ENCODE results near the gene NBAS. TPM values are rescaled to one million over a fixed set of nuclear protein-coding genes. Genes with fewer than 3 reads are reported as not detected.
"Not testable (repeated sequence)": the region's sequence is repeated elsewhere in the genome, so short reads cannot be mapped to it uniquely, and the experiment has no call there.

The NBAS gene
- total and polyA plus RNA-seq, 5 experiments from 2014 or later, result 19.0 to 35.0 (median 20.6) TPM

DNA sequence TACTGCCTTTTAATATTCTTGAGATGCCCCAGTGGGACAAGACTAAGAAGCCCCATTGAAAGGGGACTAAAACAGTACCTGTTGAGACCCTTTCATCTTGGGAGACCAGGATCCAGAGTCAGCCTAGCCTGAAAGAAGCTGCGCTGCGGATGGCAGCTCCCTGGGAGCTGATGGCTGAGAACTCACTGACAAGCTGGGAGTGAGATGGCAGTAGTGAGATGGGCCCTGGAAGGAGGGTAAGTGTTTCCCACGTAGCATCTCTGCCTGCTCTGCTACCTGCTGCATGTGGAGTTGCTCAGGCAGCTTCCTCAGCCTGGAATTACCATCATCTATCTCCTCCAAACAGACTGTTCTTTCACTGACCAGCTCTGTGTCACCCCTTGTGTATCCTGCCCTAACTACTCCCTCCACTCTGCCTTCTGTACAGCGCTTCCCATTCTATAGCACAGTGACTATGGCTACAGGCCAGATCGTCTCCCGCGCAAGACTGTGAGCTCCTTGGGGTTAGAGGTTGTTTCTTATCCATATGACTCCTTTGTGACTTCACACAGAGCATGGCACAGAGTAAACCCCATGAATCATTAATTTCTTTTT, 330.4 kb downstream of the NBAS start:
- peaks cover 0 to 4% (median 0%) of the 10 kb centered on the region in 4 donors for H3K4me1 Mint-ChIP-seq
- ATAC-seq (no peak), DNase-seq (no peak)
- H3K9me3 Mint-ChIP-seq, result peaks cover 0 to 3% (median 0%) of the 10 kb centered on the region in 9 donors
- H3K27me3 Mint-ChIP-seq, result no peaks in the 10 kb centered on the region
- POLR2A ChIA-PET, result no interaction called here
- no peak overlapping the region for H3K4me3 Mint-ChIP-seq
- peaks cover 14 to 90% (median 63%) of the 10 kb centered on the region in 3 donors for H3K36me3 Mint-ChIP-seq
- H3K27ac Mint-ChIP-seq, result peak overlapping the region in 3 of 10 donors; percentile 23 to 53 (median 45)

DNA sequence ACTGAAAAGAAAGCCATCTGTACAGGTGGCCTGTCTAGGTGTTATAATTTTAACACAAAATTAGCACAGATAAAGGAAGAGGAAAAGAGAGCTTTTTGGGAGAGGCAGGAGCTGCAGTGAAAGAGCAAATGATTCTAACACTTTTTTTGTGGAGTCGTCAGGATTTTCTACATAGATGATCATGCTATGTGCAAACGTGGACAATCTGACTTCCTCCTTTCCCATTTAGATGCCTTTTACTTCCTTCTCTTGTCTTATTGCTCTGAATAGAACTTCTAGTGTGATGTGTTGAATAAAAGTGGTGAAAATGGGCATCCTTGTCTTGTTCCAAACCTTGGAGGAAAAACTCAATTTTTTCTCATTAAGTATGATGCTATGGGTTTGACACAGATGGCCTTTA, 334.5 kb downstream of the NBAS start:
- POLR2A ChIA-PET, result no interaction called here
- DNase-seq (no peak), ATAC-seq (no peak)
- H3K36me3 Mint-ChIP-seq, result peaks cover 4 to 82% (median 72%) of the 10 kb centered on the region in 3 donors
- H3K4me1 Mint-ChIP-seq, result peaks cover 0 to 4% (median 0%) of the 10 kb centered on the region in 4 donors
- H3K9me3 Mint-ChIP-seq, result peaks cover 0 to 3% (median 0%) of the 10 kb centered on the region in 9 donors
- no peak overlapping the region for H3K4me3 Mint-ChIP-seq
- H3K27me3 Mint-ChIP-seq, result no peaks in the 10 kb centered on the region
- no peak overlapping the region for H3K27ac Mint-ChIP-seq

DNA sequence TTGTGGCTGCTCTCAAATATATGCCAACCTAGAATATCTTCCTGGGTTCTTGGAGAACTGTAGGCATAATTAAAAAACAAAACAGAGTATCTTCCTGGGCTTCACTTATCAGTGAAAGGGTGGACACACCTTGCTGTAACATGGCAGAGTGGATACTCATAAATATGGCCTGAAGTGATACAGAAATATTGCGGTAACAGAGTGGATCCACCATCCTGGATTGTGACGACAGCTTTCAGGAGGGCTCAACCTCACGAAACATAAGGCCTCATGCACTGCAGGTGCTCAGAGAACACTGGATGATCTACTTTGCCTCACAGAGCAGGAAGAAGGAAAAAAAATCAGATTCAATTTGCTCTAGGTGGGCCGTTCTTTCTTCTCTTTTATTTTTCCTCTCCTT, 336.0 kb downstream of the NBAS start:
- H3K9me3 Mint-ChIP-seq, result peaks cover 0 to 3% (median 0%) of the 10 kb centered on the region in 9 donors
- peaks cover 9 to 72% (median 70%) of the 10 kb centered on the region in 3 donors for H3K36me3 Mint-ChIP-seq
- no peaks in the 10 kb centered on the region for H3K27me3 Mint-ChIP-seq
- H3K27ac Mint-ChIP-seq, result no peak overlapping the region
- no peak for ATAC-seq
- DNase-seq, result no peak
- no peak overlapping the region for H3K4me3 Mint-ChIP-seq
- POLR2A ChIA-PET, result no interaction called here
- H3K4me1 Mint-ChIP-seq, result peaks cover 0 to 2% (median 0%) of the 10 kb centered on the region in 4 donors

DNA sequence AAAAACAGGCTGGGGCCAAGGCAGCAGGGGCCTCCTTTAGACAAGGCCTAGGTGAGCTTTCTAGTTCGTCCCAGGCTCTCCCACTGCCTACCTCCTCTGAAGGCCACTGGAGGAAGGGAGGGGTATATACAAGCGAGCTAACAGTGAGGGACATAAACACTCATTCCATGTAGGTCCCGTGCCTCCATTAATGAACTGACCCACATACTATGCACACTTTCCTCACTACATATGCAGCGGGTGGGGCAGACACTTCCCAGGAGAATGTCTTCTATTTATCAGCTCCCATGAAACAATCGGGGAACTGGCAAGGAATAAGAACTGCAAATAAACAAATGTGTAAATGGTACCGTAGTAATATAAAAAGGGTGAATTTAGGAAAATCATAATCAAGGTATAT, 336.5 kb downstream of the NBAS start:
- H3K4me3 Mint-ChIP-seq, result no peak overlapping the region
- DNase-seq (no peak), ATAC-seq (no peak)
- H3K9me3 Mint-ChIP-seq, result peaks cover 0 to 3% (median 0%) of the 10 kb centered on the region in 9 donors
- POLR2A ChIA-PET, result no interaction called here
- peaks cover 0 to 2% (median 0%) of the 10 kb centered on the region in 4 donors for H3K4me1 Mint-ChIP-seq
- H3K27me3 Mint-ChIP-seq, result no peaks in the 10 kb centered on the region
- H3K27ac Mint-ChIP-seq, result no peak overlapping the region
- peaks cover 9 to 67% (median 65%) of the 10 kb centered on the region in 3 donors for H3K36me3 Mint-ChIP-seq

DNA sequence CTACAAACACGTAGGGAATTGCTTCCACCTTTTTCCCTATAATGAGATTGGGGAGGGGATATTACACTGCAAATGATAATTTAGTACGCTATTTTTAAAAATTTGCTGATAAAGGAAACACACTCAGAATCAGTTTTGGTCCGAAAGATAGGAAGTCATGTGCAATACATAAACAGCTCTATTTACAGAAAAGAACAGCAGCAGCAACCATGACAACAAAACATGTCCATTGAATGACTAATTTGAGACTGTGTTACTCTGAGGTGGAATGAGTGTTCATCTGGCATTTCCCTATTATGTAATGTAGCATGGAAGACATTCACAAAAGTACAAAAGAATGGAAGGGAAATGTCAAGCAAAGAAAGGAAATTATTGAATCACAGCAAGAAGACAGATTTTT, 337.2 kb downstream of the NBAS start:
- DNase-seq (no peak), ATAC-seq (no peak)
- Mint-ChIP-seq H3K9me3 (peaks cover 0 to 3% (median 0%) of the 10 kb centered on the region in 9 donors), H3K27me3 (no peaks in the 10 kb centered on the region), H3K27ac (no peak overlapping the region), H3K36me3 (peaks cover 9 to 63% (median 61%) of the 10 kb centered on the region in 3 donors), H3K4me3 (no peak overlapping the region), H3K4me1 (peaks cover 0 to 2% (median 0%) of the 10 kb centered on the region in 4 donors)
- POLR2A ChIA-PET, result no interaction called here

DNA sequence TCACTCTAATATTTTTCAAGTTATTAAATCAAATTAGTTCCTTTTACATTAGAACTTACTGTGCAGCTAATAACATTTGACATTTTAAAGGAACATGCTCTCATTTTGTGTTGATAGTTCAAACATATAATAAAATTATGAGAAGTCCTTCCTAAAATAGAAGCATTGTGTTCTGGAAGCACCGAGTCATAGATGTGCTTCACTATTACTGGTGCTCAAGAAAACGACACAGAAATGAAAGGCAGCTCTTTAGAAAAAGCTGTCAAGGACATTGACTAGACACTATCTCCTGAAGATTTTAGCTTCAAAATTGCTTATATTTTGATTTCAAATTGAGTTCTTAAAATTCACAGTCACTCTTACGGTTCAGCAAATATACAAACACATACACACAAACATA, 338.3 kb downstream of the NBAS start:
- DNase-seq (no peak), ATAC-seq (no peak)
- Mint-ChIP-seq H3K27me3 (no peaks in the 10 kb centered on the region), H3K4me1 (no peaks in the 10 kb centered on the region), H3K4me3 (no peak overlapping the region), H3K36me3 (peaks cover 5 to 63% (median 59%) of the 10 kb centered on the region in 3 donors), H3K27ac (no peak overlapping the region), H3K9me3 (peaks cover 0 to 2% (median 0%) of the 10 kb centered on the region in 9 donors)
- POLR2A ChIA-PET, result no interaction called here

DNA sequence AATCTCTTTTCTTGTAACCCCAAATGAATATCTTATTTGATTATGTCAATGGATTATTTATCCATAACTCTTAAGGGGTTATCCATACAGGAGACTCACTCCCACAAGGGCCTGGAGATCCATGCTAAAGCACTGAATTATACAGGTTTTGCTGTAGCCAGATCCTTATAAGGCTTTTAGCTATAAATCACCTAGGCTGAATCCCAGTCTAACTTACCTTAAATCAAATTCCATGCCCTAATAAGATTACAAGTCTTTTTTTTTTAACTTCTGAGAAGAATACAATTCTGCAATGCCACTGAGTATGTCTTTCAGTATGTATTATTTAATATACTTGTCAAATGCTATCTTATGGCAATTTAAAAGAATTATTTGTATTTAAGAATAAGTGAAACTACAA, 340.5 kb downstream of the NBAS start:
- ATAC-seq (no peak), DNase-seq (no peak)
- no peak overlapping the region for H3K4me3 Mint-ChIP-seq
- no peak overlapping the region for H3K27ac Mint-ChIP-seq
- no peaks in the 10 kb centered on the region for H3K4me1 Mint-ChIP-seq
- H3K36me3 Mint-ChIP-seq, result peaks cover 17 to 62% (median 59%) of the 10 kb centered on the region in 3 donors
- peaks cover 0 to 2% (median 0%) of the 10 kb centered on the region in 9 donors for H3K9me3 Mint-ChIP-seq
- H3K27me3 Mint-ChIP-seq, result no peaks in the 10 kb centered on the region
- POLR2A ChIA-PET, result no interaction called here

DNA sequence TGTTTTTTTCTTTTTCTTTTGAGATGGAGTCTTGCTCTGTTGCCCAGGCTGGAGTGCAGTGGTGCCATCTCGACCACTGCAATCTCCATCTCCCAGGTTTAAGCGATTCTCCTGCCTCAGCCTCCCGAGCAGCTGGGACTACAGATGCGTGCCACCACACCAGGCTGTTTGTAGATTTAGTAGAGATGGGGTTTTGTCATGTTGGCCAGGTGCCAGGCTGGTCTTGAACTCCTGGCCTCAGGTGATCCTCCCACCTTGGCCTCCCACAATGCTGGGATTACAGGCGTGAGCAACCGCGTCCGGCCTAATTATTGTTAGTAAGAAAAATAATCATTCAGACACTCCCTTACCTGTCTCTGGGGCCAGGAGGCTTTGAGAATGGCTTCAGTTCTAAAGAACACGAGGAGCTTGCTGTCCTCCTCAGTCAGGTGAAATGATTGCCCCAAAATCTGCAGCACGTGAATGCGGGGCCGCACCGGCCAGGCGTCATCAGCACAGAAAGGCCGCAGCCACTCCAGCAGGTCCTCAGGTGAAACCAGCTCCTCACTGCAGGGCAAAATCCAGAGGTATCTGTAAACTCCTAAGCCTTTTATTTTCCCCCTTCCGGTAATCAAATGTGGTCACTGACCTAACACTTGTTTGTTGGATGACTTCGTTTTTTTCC, 342.6 kb downstream of the NBAS start:
- Mint-ChIP-seq H3K36me3 (peaks cover 21 to 63% (median 58%) of the 10 kb centered on the region in 3 donors), H3K4me3 (no peak overlapping the region), H3K27me3 (no peaks in the 10 kb centered on the region)

DNA sequence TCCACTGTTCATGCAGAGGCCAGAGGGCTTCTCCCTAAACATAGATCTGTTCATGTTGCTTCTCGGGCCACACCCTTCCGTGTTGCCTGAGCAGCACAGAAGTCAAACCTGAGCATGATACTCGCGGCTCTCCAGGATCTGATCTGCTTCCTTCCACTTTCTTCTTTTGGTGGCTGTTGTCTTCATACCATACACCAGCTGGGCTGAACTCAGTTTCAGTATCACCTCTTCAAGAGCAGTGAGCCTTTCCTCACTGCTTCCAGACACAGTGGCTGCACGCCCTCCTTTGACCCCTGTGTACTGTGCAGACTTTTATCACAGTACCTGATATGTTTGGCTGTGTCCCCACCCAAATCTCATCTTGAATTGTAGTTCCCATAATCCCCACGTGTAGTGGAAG, 348.9 kb downstream of the NBAS start:
- Mint-ChIP-seq H3K27ac (no peak overlapping the region), H3K36me3 (peaks cover 68 to 91% (median 89%) of the 10 kb centered on the region in 3 donors), H3K4me3 (no peak overlapping the region), H3K9me3 (peaks cover 0 to 36% (median 13%) of the 10 kb centered on the region in 9 donors), H3K27me3 (no peaks in the 10 kb centered on the region), H3K4me1 (peaks cover 0 to 8% (median 0%) of the 10 kb centered on the region in 4 donors)
- POLR2A ChIA-PET, result no interaction called here
- DNase-seq (no peak), ATAC-seq (no peak)

More for the DNA sequence above, 342.6 kb downstream of the NBAS start:
- Mint-ChIP-seq H3K27ac (no peak overlapping the region), H3K4me1 (no peaks in the 10 kb centered on the region), H3K9me3 (peaks cover 0 to 6% (median 0%) of the 10 kb centered on the region in 9 donors)
- POLR2A ChIA-PET, result no interaction called here
- no peak for ATAC-seq
- DNase-seq, result no peak

DNA sequence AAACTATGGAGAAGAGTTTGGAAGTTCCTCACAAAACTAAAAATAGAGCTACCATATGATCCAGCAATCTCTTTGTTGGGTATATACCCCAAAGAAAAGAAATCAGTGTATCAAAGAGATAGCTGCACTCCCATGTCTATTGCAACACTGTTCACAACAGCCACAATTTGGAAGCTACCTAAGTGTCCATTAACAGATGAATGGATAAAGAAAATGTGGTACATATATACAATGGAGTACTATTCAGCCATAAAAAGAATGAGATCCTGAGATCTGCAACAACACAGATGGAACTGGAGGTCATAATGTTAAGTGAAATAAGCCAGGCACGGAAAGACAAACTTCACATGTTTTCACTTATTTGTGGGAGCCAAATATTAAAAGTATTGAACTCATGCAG, 350.6 kb downstream of the NBAS start:
- Mint-ChIP-seq H3K36me3 (peaks cover 67 to 91% (median 89%) of the 10 kb centered on the region in 3 donors), H3K9me3 (peaks cover 2 to 52% (median 22%) of the 10 kb centered on the region in 9 donors)
- DNase-seq, POLR2A ChIA-PET, H3K4me3 Mint-ChIP-seq, H3K27me3 Mint-ChIP-seq, H3K4me1 Mint-ChIP-seq, H3K27ac Mint-ChIP-seq, ATAC-seq: not testable (repeated sequence)

DNA sequence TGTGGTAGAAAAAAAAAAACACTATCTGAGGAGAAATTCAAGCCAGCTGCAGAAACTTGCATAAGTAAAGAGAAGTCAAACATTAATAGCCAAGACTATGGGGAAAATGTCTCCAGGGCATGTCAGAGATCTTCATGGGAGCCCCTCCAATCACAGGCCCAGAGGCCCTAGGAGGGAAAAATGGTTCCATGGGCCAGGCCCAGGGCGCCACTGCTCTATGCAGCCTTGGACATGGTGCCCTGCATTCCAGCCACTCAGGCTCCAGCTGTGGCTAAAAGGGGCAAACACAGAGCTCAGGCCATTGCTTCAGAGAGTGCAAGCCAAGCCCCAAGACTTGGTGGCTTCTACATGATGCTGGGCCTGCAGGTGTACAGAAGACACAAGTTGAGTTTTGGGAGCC, 354.7 kb downstream of the NBAS start:
- no peak for ATAC-seq
- Mint-ChIP-seq H3K27me3 (no peaks in the 10 kb centered on the region), H3K36me3 (peaks cover 51 to 67% (median 66%) of the 10 kb centered on the region in 3 donors), H3K4me1 (peaks cover 0 to 3% (median 0%) of the 10 kb centered on the region in 4 donors), H3K4me3 (no peak overlapping the region), H3K27ac (no peak overlapping the region), H3K9me3 (peaks cover 2 to 51% (median 17%) of the 10 kb centered on the region in 9 donors)
- POLR2A ChIA-PET, result no interaction called here
- DNase-seq, result no peak

DNA sequence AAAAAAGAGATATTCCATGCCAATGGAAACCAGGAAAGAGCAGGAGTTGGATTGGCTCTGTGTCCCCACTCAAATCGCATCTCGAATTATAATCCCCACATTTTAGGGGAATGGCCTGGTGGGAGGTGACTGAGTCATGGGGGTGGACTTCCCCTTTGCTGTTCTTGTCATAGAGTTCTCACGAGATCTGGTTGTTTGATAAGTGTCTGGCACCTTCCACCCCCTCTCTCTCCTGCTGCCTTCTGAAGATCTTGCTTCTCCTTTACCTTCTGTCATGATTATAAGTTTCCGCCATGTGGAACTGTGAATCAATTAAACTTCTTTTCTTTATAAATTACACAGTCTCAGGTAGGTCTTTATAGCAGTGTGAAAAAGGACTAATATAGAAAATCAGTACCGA, 355.6 kb downstream of the NBAS start:
- H3K27ac Mint-ChIP-seq, result no peak overlapping the region
- H3K27me3 Mint-ChIP-seq, result no peaks in the 10 kb centered on the region
- H3K4me3 Mint-ChIP-seq, result no peak overlapping the region
- DNase-seq, result no peak
- ATAC-seq, result no peak
- H3K36me3 Mint-ChIP-seq, result peaks cover 45 to 62% (median 61%) of the 10 kb centered on the region in 3 donors
- POLR2A ChIA-PET, result no interaction called here
- peaks cover 0 to 3% (median 0%) of the 10 kb centered on the region in 4 donors for H3K4me1 Mint-ChIP-seq
- H3K9me3 Mint-ChIP-seq, result peaks cover 2 to 48% (median 15%) of the 10 kb centered on the region in 9 donors

DNA sequence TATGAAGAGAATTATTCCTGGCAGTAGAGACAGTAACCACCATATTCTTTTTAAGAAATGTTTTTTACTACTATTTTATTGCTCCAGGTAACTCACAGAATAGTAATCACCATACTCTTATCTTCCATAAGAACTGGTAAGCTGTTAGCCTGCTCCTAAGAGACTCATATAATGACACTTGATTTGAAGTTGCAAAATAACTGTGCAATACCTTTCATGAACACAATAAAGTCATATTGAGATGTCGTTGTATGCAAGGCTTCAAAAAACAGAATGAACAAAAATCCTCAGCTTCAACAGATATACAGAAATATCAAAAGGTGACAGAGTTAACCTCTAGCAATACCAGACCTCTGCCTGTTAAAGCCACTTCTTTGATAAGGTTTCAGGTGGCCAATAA, 360.1 kb downstream of the NBAS start:
- H3K4me3 Mint-ChIP-seq, result no peak overlapping the region
- H3K9me3 Mint-ChIP-seq, result peaks cover 0 to 14% (median 7%) of the 10 kb centered on the region in 9 donors
- no peak overlapping the region for H3K27ac Mint-ChIP-seq
- H3K4me1 Mint-ChIP-seq, result no peaks in the 10 kb centered on the region
- peaks cover 16 to 27% (median 20%) of the 10 kb centered on the region in 3 donors for H3K36me3 Mint-ChIP-seq
- no peak for DNase-seq
- no peaks in the 10 kb centered on the region for H3K27me3 Mint-ChIP-seq
- POLR2A ChIA-PET, result no interaction called here
- no peak for ATAC-seq
